ENCODE results near the gene FARP1. TPM values are rescaled to one million over a fixed set of nuclear protein-coding genes. Genes with fewer than 3 reads are reported as not detected.

The FARP1 gene
- total RNA-seq, 1 donor, result 0.42 TPM

DNA sequence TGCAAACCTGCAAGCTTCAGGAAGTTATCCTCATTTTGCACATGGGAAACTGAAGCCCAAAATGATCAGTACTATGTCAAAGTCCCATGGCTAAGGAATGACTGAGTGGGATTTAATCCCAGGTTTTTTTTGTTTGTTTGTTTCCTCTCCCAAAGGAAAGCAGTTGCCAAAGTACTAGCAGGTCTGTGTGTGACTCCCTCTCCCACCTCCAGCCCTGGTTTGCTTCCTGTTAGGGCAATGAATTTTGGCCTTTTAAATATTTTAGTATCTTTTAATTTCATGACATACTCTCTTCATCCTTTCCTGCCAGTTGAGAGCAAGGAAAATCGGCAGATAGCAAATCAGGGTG lies 168.3 kb downstream of the FARP1 start:
- H3K9me3 ChIP-seq (ENCODE audit: low read depth, low read length), result no peaks in the 10 kb centered on the region
- H3K4me1 ChIP-seq (ENCODE audit: insufficient read depth, low read length), result no peaks in the 10 kb centered on the region
- H3K27me3 ChIP-seq (ENCODE audit: insufficient read depth, low read length), result no peaks in the 10 kb centered on the region
- no peak overlapping the region for H3K4me3 ChIP-seq (ENCODE audit: low read length)

DNA sequence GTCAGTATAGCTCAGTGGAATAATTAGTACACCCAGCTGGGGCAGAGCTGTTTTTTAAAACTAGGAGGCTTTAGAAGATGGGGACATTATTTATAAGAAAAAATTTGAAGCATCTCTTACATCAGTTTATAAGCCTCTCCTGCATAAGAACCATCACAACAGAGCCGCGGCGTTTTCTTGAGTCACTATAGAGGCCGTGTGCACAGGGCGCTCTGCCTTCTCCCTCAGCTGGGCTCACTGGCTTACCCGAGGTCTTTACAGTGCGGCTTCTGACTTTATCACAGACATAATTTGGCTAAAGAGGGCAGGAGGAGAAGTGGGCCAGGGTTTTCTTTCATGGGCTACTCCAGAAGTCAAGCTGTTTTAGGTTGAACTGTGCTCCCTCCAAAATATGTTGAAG lies 169.7 kb downstream of the FARP1 start:
- no peak overlapping the region for H3K4me3 ChIP-seq (ENCODE audit: low read length)
- no peaks in the 10 kb centered on the region for H3K4me1 ChIP-seq (ENCODE audit: insufficient read depth, low read length)
- no peaks in the 10 kb centered on the region for H3K9me3 ChIP-seq (ENCODE audit: low read depth, low read length)
- no peaks in the 10 kb centered on the region for H3K27me3 ChIP-seq (ENCODE audit: insufficient read depth, low read length)

DNA sequence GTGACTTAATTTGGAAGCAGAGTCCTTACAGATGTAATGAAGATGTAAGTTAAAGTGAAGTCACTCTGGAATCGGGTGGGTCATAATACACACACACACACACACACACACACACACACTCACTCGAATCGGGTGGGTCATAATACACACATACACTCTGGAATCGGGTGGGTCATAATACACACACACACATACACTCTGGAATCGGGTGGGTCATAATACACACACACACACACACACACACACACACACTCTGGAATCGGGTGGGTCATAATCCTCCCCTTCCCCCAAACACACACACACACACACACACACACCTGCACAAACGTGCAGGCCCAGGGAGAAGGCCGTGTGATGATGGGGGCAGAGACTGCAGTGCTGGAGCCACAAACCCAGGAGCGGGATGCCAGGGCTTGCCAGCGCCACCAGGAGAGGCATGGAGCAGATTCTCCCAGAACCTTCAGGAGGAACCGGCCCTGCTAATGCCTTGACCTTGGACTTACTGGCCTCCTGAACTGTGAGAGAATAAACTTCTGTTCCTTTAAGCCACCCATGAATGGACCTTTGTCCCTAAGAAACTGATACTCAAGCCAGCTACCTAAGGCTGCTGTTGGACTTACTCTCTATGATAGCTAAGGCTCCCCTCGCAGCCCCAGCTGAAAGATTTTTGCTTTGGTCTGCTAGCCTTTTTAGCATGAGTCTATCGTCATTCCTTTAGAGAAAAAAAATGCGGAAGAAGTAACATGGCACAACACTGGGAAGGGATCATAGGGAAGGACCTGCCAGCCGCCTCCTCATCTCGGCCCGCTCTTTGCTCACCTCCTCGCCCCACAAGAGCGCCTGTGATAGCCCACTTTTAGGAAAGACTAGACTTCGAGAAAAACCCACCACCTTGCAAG lies 170.4 kb downstream of the FARP1 start:
- Histone ChIP-seq H3K27me3 (ENCODE audit: insufficient read depth, low read length) (no peaks in the 10 kb centered on the region), H3K4me3 (ENCODE audit: low read length) (no peak overlapping the region), H3K4me1 (ENCODE audit: insufficient read depth, low read length) (no peaks in the 10 kb centered on the region), H3K9me3 (ENCODE audit: low read depth, low read length) (no peaks in the 10 kb centered on the region)

DNA sequence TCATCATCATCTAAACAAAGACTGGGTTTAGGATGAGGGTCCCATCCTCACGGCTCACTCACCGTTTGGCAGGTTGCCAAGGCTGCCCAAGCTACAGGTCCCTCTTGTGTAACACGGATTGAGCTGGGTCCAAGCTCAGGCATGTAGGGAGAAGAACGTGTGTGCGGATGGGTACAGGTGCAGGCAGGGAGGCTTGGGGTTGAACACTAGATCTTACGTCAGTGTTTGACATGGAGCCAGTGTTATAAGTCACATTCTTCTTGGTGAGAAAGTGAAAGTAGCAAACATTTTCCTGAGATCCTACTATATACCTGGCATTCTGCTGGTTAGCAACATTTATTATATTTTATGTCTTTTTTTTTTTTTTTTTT lies 171.0 kb downstream of the FARP1 start:
- Histone ChIP-seq H3K4me1 (ENCODE audit: insufficient read depth, low read length) (no peaks in the 10 kb centered on the region), H3K9me3 (ENCODE audit: low read depth, low read length) (no peaks in the 10 kb centered on the region), H3K4me3 (ENCODE audit: low read length) (no peak overlapping the region), H3K27me3 (ENCODE audit: insufficient read depth, low read length) (no peaks in the 10 kb centered on the region)

DNA sequence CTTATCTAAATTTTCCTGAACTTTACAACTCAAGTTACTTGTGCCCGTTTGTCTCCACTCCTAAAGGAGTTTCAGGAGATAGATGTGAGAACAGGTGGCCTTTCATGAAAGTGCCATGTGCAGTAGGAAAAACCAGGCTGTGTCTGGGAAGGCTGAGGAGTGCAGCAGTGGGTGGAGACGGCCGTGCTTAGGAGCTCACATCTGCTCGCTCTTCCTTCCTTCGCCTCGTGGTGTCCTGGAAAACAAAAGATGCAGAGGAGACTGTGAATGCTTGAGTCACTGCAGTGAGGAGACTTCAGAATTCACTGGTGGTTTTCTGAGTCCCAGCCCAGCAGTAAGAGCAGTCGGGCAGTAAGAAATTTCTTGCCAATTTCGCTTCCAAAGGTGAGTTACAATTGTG lies 172.6 kb downstream of the FARP1 start:
- no peak overlapping the region for H3K4me3 ChIP-seq (ENCODE audit: low read length)
- H3K9me3 ChIP-seq (ENCODE audit: low read depth, low read length), result no peaks in the 10 kb centered on the region
- H3K4me1 ChIP-seq (ENCODE audit: insufficient read depth, low read length), result no peaks in the 10 kb centered on the region
- H3K27me3 ChIP-seq (ENCODE audit: insufficient read depth, low read length), result no peaks in the 10 kb centered on the region

DNA sequence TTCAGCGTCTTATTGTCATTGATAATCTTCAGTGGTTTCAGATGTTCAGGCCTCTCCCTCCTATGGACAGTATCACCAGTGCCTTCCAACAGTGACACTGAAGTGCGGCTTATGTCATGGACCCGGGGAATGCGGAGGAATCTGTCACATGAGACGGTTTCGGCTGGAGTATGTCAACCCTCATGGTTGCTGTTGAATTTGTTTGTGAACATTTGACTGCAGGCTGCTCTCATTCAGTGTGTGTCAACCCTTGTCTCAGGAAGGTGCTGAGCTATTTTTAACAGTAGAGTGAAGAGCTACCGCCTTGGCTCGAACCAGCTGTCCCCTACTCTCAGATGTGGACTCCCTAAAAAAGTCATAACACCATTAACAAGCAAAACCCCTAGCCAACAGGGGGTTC lies 173.0 kb downstream of the FARP1 start:
- no peak overlapping the region for H3K4me3 ChIP-seq (ENCODE audit: low read length)
- H3K4me1 ChIP-seq (ENCODE audit: insufficient read depth, low read length), result no peaks in the 10 kb centered on the region
- no peaks in the 10 kb centered on the region for H3K27me3 ChIP-seq (ENCODE audit: insufficient read depth, low read length)
- H3K9me3 ChIP-seq (ENCODE audit: low read depth, low read length), result no peaks in the 10 kb centered on the region

DNA sequence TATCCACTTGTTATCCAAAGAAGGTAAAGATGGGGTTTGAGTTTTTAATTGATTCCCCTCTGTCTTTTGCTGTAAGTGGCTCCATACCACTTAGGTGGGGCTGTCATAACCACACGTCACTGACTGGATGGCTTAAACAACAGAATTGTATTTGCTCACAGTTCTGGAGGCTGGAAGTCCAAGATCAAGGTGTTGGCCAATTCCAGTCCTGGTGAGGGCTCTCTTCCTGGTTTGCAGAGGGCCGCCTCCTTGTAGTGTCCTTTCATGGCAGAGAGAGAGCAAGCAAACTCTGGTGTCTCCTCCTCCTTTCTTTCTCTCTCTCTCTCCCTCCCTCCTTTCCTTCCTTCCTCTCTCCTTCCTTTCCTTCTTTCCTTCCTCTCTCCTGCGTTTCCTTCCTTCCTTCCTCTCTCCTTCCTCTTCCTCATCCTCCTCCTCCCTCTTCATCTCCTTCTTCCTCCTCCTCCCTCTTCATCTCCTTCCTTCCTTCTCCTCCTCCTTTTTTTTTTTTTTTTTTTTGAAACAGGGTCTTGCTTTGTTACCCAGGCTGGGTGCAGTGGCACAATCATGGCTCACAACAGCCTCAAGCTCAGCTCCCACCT lies 174.8 kb downstream of the FARP1 start:
- Histone ChIP-seq H3K27me3 (ENCODE audit: insufficient read depth, low read length) (no peaks in the 10 kb centered on the region), H3K4me1 (ENCODE audit: insufficient read depth, low read length) (no peaks in the 10 kb centered on the region), H3K4me3 (ENCODE audit: low read length) (no peak overlapping the region), H3K9me3 (ENCODE audit: low read depth, low read length) (no peaks in the 10 kb centered on the region)

DNA sequence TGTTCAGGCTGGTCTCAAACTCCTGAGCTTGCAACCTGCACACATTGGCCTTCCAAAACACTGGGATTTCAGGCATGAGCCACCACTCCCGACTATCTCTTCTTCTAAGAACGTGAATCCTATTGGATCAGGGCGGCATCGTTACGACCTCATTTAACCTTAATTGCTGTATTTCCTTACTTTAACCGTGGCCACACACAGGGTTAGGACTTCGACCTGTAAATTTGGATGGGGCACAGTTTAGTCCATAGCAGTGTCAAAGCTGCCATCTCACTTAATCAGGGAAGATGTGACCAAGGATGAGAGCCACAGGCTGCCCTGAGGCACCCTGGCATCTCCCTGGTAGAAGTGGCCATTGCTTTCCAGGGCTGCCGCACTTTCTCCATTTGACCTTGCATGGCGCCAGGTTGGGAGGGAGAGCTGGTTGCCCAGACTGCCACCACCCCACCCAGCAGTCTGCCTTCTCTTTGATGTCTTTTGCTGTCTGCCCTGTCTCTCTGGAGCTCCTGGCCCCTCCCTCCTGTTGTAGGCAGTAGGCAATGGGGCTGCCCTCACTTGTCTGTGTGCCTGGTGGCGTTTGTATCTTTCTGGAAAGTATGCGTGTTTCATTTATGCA lies 175.5 kb downstream of the FARP1 start:
- no peaks in the 10 kb centered on the region for H3K27me3 ChIP-seq (ENCODE audit: insufficient read depth, low read length)
- no peak overlapping the region for H3K4me3 ChIP-seq (ENCODE audit: low read length)
- no peaks in the 10 kb centered on the region for H3K4me1 ChIP-seq (ENCODE audit: insufficient read depth, low read length)
- H3K9me3 ChIP-seq (ENCODE audit: low read depth, low read length), result no peaks in the 10 kb centered on the region

DNA sequence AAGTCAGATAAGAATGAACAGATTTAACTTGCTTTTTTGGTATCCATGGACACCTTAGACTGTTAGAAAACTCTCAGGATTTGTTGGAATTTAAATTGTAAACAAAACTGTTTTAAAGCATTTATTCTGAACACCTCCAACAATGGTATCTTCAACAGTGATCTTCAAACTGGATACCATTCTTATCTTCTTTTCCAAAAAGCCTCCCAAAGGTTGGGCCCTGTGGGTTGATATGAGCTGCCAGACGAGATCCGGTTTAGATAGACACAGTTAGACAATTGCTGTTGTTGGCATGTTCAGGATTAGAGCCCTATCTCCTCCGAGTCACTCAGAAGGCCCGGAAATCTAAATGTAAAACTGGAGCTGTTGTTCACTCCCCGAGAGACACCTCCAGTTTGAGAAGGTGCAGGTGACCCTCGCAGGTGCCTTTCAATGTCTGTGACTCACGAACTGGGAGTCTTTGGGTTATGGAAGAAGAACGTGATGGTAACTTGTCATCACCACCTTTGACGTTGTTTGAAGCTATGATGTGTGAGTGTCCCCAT lies 177.7 kb downstream of the FARP1 start:
- Histone ChIP-seq H3K4me1 (ENCODE audit: insufficient read depth, low read length) (no peaks in the 10 kb centered on the region), H3K4me3 (ENCODE audit: low read length) (no peak overlapping the region), H3K9me3 (ENCODE audit: low read depth, low read length) (no peaks in the 10 kb centered on the region), H3K27me3 (ENCODE audit: insufficient read depth, low read length) (no peaks in the 10 kb centered on the region)

DNA sequence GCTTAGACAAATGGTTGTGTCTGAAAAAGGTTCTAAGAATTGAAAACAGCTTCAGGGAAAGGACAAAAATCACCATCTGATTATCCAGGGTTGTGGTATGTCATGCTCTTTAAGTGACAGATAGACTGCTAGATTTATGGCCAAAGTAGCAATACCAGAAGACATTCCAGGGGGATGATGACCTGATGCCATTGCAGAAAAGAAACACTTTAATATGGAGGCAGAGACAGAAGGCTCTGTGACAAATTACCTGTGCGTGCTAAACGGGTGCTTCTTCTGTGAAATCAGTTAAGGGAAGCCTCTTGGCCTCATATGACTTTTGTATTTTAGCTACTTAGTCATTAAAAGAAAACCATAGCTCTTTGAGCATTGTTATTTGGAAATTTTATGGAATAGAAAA lies 178.5 kb downstream of the FARP1 start:
- H3K4me3 ChIP-seq (ENCODE audit: low read length), result no peak overlapping the region
- H3K9me3 ChIP-seq (ENCODE audit: low read depth, low read length), result no peaks in the 10 kb centered on the region
- H3K4me1 ChIP-seq (ENCODE audit: insufficient read depth, low read length), result no peaks in the 10 kb centered on the region
- H3K27me3 ChIP-seq (ENCODE audit: insufficient read depth, low read length), result no peaks in the 10 kb centered on the region

DNA sequence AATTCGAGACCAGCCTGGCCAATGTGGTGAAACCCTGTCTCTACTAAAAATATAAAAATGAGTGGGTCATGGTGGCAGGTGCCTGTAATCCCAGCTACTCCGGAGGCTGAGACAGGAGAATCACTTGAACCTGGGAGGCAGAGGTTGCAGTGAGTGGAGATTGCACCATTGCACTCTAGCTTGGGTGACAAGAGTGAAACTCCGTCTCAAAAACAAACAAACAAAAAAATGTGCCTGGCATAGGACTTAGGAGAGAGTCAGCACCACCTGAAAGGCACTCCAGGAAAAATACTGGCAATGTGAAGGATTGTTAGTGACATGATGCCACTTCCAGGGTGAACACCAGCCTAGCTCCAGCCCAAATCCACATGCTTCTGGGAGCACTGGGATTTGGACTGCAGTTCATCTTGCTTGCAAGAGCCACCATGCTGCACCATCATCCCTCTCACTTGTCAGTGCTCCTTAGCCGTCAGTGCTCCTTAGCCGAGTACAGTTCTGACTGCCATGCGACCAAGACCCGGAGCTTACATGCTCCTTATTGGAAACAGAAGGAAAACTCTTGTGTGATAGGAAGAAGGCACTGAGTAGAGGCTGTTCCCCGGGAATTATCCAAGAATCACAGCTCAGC lies 179.3 kb downstream of the FARP1 start:
- no peaks in the 10 kb centered on the region for H3K27me3 ChIP-seq (ENCODE audit: insufficient read depth, low read length)
- no peaks in the 10 kb centered on the region for H3K9me3 ChIP-seq (ENCODE audit: low read depth, low read length)
- H3K4me3 ChIP-seq (ENCODE audit: low read length), result no peak overlapping the region
- no peaks in the 10 kb centered on the region for H3K4me1 ChIP-seq (ENCODE audit: insufficient read depth, low read length)

DNA sequence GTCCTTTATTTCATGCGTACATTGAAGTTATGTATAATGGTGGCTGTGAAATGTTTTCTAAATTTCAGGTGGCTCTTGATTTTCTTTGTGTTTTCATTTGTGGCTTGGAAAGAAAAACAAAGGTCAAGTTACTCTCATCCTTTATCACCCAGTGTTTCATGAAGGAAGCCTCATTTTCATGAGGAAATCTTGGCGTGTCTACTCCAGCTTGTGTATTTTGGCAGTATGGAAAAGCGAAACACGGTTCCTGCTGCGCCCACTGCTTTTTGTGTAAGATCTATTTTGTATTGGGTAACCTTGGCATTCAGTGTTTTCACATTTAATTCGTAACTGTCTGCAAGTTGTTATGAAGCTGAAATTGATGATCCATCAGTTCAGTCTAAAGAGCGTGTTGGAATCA lies 181.2 kb downstream of the FARP1 start:
- no peaks in the 10 kb centered on the region for H3K4me1 ChIP-seq (ENCODE audit: insufficient read depth, low read length)
- H3K27me3 ChIP-seq (ENCODE audit: insufficient read depth, low read length), result no peaks in the 10 kb centered on the region
- H3K4me3 ChIP-seq (ENCODE audit: low read length), result no peak overlapping the region
- H3K9me3 ChIP-seq (ENCODE audit: low read depth, low read length), result no peaks in the 10 kb centered on the region

DNA sequence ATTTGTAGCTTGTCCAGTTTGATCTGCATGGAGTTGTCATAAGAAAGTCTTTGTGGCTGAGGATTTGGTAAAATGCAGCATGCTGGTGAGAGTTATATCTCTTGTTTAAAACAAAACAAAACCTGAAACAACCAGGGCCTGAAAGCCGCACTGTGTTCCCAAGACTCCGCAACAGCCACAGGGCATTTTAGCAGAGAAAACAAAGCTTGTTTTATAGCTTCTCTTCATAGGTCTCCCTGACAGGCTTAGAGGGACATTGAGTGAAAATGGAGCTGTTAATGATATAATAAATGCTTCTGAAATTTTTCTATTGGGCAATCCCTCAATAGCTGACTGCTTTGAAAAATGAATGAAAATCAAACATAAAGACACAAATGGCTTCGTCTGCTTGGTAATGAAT lies 182.8 kb downstream of the FARP1 start:
- no peaks in the 10 kb centered on the region for H3K9me3 ChIP-seq (ENCODE audit: low read depth, low read length)
- H3K4me1 ChIP-seq (ENCODE audit: insufficient read depth, low read length), result no peaks in the 10 kb centered on the region
- H3K27me3 ChIP-seq (ENCODE audit: insufficient read depth, low read length), result no peaks in the 10 kb centered on the region
- H3K4me3 ChIP-seq (ENCODE audit: low read length), result no peak overlapping the region

DNA sequence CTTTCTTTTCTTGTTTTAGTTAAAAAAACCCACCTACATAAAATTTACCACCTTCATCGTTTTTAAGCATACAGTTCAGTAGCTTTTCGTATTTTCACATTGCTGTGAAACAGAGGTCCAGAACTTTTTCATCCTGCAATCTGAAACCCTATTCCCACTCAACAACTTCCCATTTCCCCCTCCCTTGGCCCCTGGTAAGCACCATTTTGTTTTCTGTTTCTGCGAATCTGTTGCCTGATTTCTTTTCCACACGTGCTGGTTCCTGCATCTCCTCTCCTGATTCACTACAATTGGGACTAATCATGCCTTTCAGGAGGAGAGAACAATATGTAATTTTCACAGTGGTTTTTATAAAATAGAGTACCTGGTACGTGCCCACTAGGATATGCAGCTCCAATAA lies 183.4 kb downstream of the FARP1 start:
- H3K4me3 ChIP-seq (ENCODE audit: low read length), result no peak overlapping the region
- H3K4me1 ChIP-seq (ENCODE audit: insufficient read depth, low read length), result no peaks in the 10 kb centered on the region

More for the DNA sequence above, 183.4 kb downstream of the FARP1 start:
- no peaks in the 10 kb centered on the region for H3K27me3 ChIP-seq (ENCODE audit: insufficient read depth, low read length)
- no peaks in the 10 kb centered on the region for H3K9me3 ChIP-seq (ENCODE audit: low read depth, low read length)

All from mononuclear cell (primary cell).